Testis (tissue), 3 donors: ENCODE results near the gene MFAP3. TPM values are rescaled to one million over a fixed set of nuclear protein-coding genes. Genes with fewer than 3 reads are reported as not detected.

ENCODE experiments used
- DNase-seq: peaks from one replicate; pipeline ENCODE4 v3.0.0-alpha.2; 2019
- H3K27ac ChIP-seq, 2 donors: fragments of 200-600 bp; sonication (generic); one replicate each; pipeline ENCODE4 v1.5.1; 2019
- H3K27me3 ChIP-seq: fragments of 200-600 bp; sonication (generic); one replicate; pipeline ENCODE4 v1.5.1; 2019
- H3K36me3 ChIP-seq: fragments of 200-600 bp; sonication (generic); one replicate; pipeline ENCODE4 v1.5.1; 2017; ENCODE audit warnings: low read depth; ENCODE audit errors: missing control alignments
- H3K4me1 ChIP-seq: fragments of 200-600 bp; sonication (generic); one replicate; pipeline ENCODE4 v1.5.1; 2019
- H3K4me3 ChIP-seq, 2 donors: fragments of 200-600 bp; sonication (generic); one replicate each; pipeline ENCODE4 v1.5.1; 2017 to 2019
- H3K9me3 ChIP-seq: fragments of 200-600 bp; sonication (generic); one replicate; pipeline ENCODE4 v1.5.1; 2017
- CTCF ChIP-seq, 3 experiments: fragments of 450-650 bp in 2 of 3; fragments of 200-600 bp in 1 of 3; sonication (generic) in 1 of 3; IDR thresholded peaks; one replicate each; pipeline ENCODE4 v1.5.1; 2016 to 2019; ENCODE audit warnings: antibody characterized with exemption in 3 of 3, mild to moderate bottlenecking in 2 of 3, moderate library complexity in 1 of 3
- POLR2A ChIP-seq: fragments of 450-650 bp; IDR thresholded peaks from one replicate; pipeline ENCODE4 v1.6.1; 2017; ENCODE audit warnings: antibody characterized with exemption, mild to moderate bottlenecking, moderate library complexity
- WGBS, 2 donors: methylation state at CpG; one replicate each; pipeline ENCODE4 v1.1.5; 2018; 5-methylcytosine and 5-hydroxymethylcytosine counted together
- intact Hi-C: fragments of 100-400 bp; cut with DNase I; formaldehyde crosslinking; loops from one replicate; pipeline ENCODE4 v1.15.1; 2023; ENCODE audit warnings: low total_unique reads
- polyA plus RNA-seq: library from polyadenylated mRNA; stranded (reverse); fragments of 350-450 nt; fragmentation: Illumina TruSeq; extraction: RNeasy Lipid Tissue Mini Kit (QIAGEN cat#74804); gene quantifications from one replicate; pipeline ENCODE4 v1.2.3, GENCODE V29; 2014; ENCODE audit warnings: low read depth, low replicate concordance; ENCODE audit not compliant: insufficient read depth
- total RNA-seq, 2 donors: library from RNA; depleted of rRNA; stranded (reverse); fragments of >200 nt; gene quantifications; one replicate each; pipeline ENCODE4 v1.2.3, GENCODE V29; 2016

The MFAP3 gene
- total and polyA plus RNA-seq, 3 donors from 2014 or later = 18.5 to 31.5 (median 30.0) TPM

GRCh38 chr5:154055201-154055600 lies 16.4 kb downstream of the MFAP3 start:
- intact Hi-C loops = no loop called here
- Histone ChIP-seq H3K4me3 (no peak overlapping the region), H3K27me3 (no peaks in the 10 kb centered on the region), H3K36me3 (no peaks in the 10 kb centered on the region), H3K9me3 (no peaks in the 10 kb centered on the region), H3K4me1 (no peaks in the 10 kb centered on the region), H3K27ac (no peak overlapping the region)
- WGBS, 2 donors = 86 to 100% methylated on average over 2 of the region's 2 CpGs
- no peak for TF ChIP-seq CTCF (IDR thresholded peaks at IDR 0.05)
- TF ChIP-seq POLR2A = no peak
- no peak for DNase-seq

- TF ChIP-seq POLR2A (no peak), CTCF (IDR thresholded peaks at IDR 0.05) (no peak)
- Histone ChIP-seq H3K27me3 (no peaks in the 10 kb centered on the region), H3K9me3 (no peaks in the 10 kb centered on the region), H3K4me1 (no peaks in the 10 kb centered on the region), H3K36me3 (no peaks in the 10 kb centered on the region), H3K4me3 (no peak overlapping the region), H3K27ac (no peak overlapping the region)
- DNase-seq = no peak
- 71 to 79% methylated on average over 10 of the region's 10 CpGs for WGBS, 2 donors
- intact Hi-C loops = no loop called here
Observed at GRCh38 chr5:154058055-154059038, 19.6 kb downstream of the MFAP3 start.

- H3K4me3 ChIP-seq = no peak overlapping the region
- no peak overlapping the region for H3K27ac ChIP-seq
- H3K27me3 ChIP-seq = no peaks in the 10 kb centered on the region
- H3K36me3 ChIP-seq = no peaks in the 10 kb centered on the region
- DNase-seq = no peak
- no peak for TF ChIP-seq CTCF (IDR thresholded peaks at IDR 0.05)
- no peak for TF ChIP-seq POLR2A
- 64 to 76% methylated on average over 6 of the region's 6 CpGs for WGBS, 2 donors
- H3K4me1 ChIP-seq = no peaks in the 10 kb centered on the region
- intact Hi-C loops = no loop called here
- H3K9me3 ChIP-seq = no peaks in the 10 kb centered on the region
Observed at GRCh38 chr5:154059039-154059430, 20.3 kb downstream of the MFAP3 start.

- DNase-seq = no peak
- H3K27ac ChIP-seq = no peak overlapping the region
- H3K27me3 ChIP-seq = no peaks in the 10 kb centered on the region
- TF ChIP-seq CTCF (IDR thresholded peaks at IDR 0.05) = no peak
- TF ChIP-seq POLR2A = no peak
- no peaks in the 10 kb centered on the region for H3K4me1 ChIP-seq
- intact Hi-C loops = no loop called here
- WGBS, 2 donors = 82 to 86% methylated on average over 4 of the region's 4 CpGs
- H3K4me3 ChIP-seq = no peak overlapping the region
- H3K9me3 ChIP-seq = no peaks in the 10 kb centered on the region
- no peaks in the 10 kb centered on the region for H3K36me3 ChIP-seq
Observed at GRCh38 chr5:154059583-154059982, 20.8 kb downstream of the MFAP3 start.
